Measurements from ENCODE around the gene CPPED1.
"Not testable (repeated sequence)": the region's sequence is repeated elsewhere in the genome, so short reads cannot be mapped to it uniquely, and the experiment has no call there.

Gene CPPED1

GRCh38 chr16:12803203-12804093, at the start of gene CPPED1:
TSS of gene CPPED1 (minus strand) at chr16:12803887. CDS start at chr16:12803776, 111 bp downstream.
- peak; percentile 83 for DNase-seq (ENCODE audit: low read depth)

DNA sequence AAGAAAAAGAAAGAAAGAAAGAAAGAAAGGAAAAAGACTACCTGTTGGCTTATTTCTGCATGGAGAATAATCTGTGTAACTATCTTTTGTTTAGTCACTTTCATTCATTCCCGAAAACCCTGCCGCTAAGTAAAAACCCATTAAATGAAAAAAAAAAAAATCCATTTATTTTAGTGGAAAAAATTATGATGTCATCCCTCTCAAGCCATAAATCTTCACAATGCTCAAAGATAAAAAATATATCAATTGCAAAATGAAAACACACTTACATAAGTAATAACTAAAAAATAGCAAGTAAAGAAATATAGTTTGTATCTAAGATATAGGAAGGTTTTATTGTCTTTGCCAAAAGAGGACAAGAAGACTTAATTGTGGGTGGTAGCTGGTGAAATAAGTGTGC, 46.5 kb upstream of the CPPED1 start:
- DNase-seq (ENCODE audit: low read depth): no peak

DNA sequence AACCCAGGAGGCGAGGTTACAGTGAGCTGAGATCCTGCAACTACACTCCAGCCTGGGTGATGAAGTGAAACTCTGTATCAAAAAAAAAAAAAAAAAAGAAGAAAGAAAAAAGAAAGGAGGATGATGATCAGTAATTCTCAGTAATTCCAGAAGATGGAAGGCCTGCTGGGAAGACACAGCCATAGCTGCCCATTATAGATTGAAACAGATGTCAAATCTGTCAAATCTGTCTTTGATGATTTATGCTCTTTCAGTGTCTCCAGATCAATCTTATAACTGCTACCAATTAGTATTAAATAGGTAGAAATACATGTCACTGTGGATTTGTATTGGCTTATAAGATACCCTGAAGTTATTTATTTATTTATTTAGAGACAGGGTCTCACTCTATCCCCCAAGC, 42.9 kb upstream of the CPPED1 start:
- no peak for DNase-seq (ENCODE audit: low read depth)

DNA sequence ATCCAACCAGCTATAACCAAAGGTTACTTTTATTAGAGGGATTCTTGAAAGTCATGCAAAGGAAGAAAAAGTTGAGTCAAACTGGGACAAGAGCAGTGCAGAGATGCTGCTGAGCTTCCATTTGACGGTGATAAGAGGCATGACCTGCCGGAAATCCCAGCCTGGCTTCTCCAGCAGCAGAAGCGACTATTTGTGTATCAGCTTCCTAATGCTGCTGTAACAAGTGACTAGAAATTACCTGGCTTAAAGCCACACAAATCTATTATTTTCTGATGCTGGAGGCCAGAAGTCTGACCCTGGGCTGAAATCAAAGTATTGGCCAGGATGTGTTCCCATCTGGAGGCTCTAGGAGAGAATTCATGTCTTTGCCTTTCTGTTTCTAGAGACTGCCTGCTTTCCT, 41.6 kb upstream of the CPPED1 start:
- no peak for DNase-seq (ENCODE audit: low read depth)

GRCh38 chr16:12837756-12838155, 34.1 kb upstream of the CPPED1 start:
- DNase-seq (ENCODE audit: low read depth): no peak

DNA sequence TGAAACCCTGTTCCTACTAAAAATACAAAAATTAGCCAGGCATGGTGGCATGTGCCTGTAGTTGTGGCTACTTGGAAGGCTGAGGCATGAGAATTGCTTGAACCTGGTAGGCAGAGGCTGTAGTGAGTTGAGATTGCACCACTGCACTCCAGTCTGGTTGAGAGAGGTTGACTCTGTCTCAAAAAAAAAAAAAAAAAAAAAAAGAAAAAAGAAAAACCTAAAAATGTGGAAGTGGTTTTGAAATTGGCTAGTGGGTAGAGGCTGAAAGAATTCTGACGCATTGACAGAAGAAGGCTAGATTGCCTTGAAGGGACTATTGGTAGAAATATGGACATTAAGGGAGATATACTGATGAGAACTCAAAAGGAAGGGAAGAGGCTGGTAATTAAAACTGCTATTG, 33.6 kb upstream of the CPPED1 start:
- no peak for DNase-seq (ENCODE audit: low read depth)

DNA sequence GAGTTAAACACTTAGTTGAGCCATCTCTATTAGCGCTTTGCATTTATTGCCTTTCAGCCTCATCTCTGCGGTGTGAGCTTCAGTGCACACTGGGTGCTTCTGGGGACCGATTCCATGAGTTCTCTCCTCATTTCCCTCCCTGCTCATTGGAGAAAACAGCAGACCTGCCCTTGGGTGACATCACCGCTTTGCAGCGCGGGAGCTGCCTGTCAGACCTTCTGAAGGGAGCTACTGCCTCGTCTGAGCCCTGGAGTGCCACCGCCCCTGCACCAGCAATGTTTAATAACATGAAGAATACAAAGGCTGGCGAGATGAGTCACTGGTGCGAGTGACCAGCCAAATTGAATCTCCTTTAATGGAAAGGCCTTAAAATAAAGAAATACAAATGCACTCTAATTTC, 30.2 kb upstream of the CPPED1 start:
- DNase-seq (ENCODE audit: low read depth): no peak

- DNase-seq (ENCODE audit: low read depth): no peak
These were observed 25.6 kb upstream of the CPPED1 start for GRCh38 chr16:12829096-12829888.

DNA sequence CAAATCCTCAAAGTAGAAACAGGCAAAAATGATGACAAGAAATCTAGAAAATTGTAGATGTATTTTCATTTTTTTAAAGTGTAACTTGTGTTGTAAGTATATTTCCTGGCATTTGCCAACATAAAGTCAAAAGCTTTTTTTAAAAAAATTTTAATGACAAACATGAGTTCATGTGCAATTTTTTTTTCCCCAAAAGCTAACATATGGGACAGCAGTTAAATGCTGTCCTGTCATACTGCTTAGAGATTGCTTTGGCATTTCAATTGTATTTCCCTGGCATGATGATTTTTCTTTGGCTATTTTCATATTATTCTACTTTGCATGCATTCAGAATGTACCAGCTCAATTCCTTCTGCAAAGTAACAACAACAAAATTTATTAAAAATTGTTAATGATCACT, 24.5 kb upstream of the CPPED1 start:
- no peak for DNase-seq (ENCODE audit: low read depth)

DNA sequence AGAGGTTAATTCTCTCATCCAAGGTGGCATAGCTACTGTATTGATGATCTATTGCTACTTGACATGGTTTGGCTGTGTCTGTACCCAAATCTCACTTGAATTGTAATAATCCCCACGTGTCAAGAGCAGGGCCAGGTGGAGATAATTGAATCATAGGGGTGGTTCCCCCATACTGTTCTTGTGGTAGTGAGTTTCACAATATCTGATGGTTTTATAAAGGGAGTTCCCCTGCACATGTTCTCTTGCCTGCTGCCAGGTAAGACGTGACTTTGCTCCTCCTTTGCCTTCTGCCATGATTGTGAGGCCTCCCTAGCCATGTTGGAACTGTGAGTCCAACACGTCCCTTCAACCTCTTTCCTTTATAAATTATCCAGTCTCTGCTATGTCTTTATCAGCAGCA, 22.9 kb upstream of the CPPED1 start:
- DNase-seq (ENCODE audit: low read depth): no peak

- DNase-seq (ENCODE audit: low read depth): peak; percentile 54
These were observed 15.7 kb upstream of the CPPED1 start for GRCh38 chr16:12819126-12820117.

DNA sequence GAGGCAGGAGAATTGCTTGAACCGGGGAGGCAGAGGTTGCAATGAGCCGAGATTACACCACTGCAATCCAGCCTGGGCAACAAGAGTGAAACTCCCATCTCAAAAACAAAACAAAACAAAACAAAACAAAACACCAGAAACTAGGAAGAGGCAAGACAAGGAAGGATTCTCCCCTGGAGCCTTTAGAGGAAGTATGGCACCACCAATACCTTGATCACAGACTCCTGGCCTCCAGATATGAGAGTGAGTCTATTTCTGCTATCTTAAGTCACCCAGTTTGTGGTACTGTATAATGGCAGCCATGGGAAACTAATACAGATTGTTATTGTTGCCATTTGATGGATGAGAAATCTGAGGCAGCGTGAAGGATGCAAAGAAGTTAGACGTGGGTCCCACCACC, 14.6 kb upstream of the CPPED1 start:
- DNase-seq (ENCODE audit: low read depth): no peak

- DNase-seq (ENCODE audit: low read depth): not testable (repeated sequence)
These were observed 13.1 kb upstream of the CPPED1 start for GRCh38 chr16:12816791-12817214.

DNA sequence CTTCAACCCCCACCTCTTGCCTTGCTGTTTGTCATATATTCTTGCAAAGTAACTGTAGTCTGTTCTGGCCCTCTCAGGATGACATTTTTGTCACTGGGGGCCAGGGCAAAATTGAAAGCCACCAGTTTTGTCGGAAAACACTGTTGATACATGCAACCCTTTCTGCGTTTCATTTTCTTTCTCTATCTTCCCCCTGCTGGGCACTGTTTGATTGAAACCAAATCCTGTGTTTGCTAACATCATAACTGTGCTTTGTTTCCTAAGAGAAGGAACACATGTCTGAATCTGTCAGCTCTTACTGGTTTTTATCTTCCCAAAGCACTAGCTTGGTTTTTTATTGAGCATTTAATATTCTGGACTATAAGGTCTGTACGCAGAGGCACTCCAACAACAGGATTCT, 11.7 kb upstream of the CPPED1 start:
- DNase-seq (ENCODE audit: low read depth): no peak

GRCh38 chr16:12813734-12814133, 10.0 kb upstream of the CPPED1 start:
- not testable (repeated sequence) for DNase-seq (ENCODE audit: low read depth)

GRCh38 chr16:12813321-12813720, 9.6 kb upstream of the CPPED1 start:
- DNase-seq (ENCODE audit: low read depth): not testable (repeated sequence)

DNA sequence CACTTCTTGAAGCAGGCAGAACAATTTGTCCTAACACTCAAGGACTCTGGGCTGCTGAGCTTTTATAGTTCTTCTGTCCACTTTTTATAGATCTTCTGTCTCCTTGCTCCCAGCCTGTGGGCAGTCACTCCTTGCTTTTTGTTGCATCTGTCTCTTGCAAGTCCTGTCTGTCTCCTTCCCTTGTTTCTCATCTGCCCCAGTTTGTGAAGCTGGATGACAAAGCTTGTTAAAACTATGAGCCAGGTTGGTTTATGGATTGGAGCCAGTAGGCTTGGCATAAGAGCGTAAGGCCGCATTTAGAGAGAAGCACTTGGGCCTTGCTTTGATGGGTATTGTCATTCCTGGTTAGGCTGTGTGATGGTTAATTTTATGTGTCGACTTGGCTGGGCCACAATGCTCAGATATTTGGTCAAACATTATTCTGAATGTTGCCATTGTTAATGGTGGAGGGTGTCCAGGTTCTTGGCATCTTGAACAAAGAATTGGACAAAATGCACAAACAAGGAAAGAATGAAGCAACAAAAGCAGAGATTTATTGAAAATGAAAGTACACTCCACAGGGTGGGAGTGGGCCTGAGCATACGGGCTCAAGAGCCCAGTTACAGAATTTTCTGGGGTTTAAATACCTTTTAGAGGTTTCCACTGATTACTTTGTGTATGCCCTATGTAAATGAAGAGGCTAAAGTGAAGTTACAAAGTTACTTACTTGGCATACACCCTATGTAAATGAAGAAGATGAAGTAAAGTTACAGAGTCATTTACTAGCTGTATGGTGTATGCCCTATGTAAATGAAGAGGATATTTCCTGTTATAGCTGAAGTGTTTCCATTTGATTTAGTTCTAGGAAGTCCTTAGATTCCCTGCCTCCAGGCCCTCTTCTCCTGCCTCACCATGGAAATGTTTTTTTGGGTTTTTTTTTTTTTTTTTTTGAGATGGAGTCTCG, 8.0 kb upstream of the CPPED1 start:
- DNase-seq (ENCODE audit: low read depth): no peak

DNA sequence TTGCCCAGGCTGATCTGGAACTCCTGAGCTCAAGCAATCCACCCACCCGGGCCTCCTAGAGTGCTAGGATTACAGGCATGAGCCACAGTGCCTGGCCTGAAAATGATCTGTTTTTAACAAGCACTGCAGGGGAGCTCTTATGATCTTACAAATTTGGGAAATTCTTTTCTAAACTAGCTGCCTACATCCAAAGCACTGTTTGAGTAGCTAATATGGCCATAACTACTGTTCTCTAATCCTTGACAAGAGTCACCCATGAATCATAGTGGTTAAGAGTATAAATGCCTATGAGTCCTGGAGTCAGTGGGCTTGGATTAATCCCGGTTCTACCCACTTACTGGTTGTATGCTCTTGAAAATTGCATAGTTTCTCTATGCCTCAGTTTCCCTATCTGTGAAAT, 1.4 kb upstream of the CPPED1 start:
- no peak for DNase-seq (ENCODE audit: low read depth)

GRCh38 chr16:12804395-12804794, 708 bp upstream of the CPPED1 start:
- DNase-seq (ENCODE audit: low read depth): no peak

GRCh38 chr16:12802661-12803060, 1.0 kb downstream of the CPPED1 start:
- DNase-seq (ENCODE audit: low read depth): no peak

GRCh38 chr16:12802048-12802447, 1.6 kb downstream of the CPPED1 start:
- DNase-seq (ENCODE audit: low read depth): no peak

Measured in activated T-helper 1 cell treated with Interleukin-2 at 50 U/mL for 16 hours (primary cell).